Fibroblast of lung (primary cell): ENCODE data around the gene TENT4A. TPM values are rescaled to one million over a fixed set of nuclear protein-coding genes. Genes with fewer than 3 reads are reported as not detected.
A peak's percentile ranks its signal among the peaks of the same experiment; 100 is the strongest.

ENCODE experiments used
- DNase-seq, 2 donors: peaks; one replicate each; pipeline versions ENCODE4 v3.0.0 to v3.0.0-alpha.2; 2010; ENCODE audit warnings: low read depth in 2 of 2
- H2AFZ ChIP-seq: 2 replicates; pipeline ENCODE4 v1.5.1; 2012; ENCODE audit warnings: low read length, control low read depth, inconsistent platforms
- H3K27ac ChIP-seq: 2 replicates; pipeline ENCODE4 v1.5.1; 2011; ENCODE audit warnings: low read length, control low read depth; ENCODE audit not compliant: insufficient read depth
- H3K27me3 ChIP-seq: 2 replicates; pipeline ENCODE4 v1.5.1; 2011; ENCODE audit warnings: mild to moderate bottlenecking, low read length; ENCODE audit not compliant: control insufficient read depth, insufficient read depth
- H3K36me3 ChIP-seq: 2 replicates; pipeline ENCODE4 v1.5.1; 2011; ENCODE audit warnings: low read length; ENCODE audit not compliant: control insufficient read depth, insufficient read depth
- H3K4me1 ChIP-seq: 2 replicates; pipeline ENCODE4 v1.5.1; 2011; ENCODE audit warnings: low read length; ENCODE audit not compliant: control insufficient read depth, insufficient read depth; ENCODE audit errors: extremely low read depth
- H3K4me2 ChIP-seq: 2 replicates; pipeline ENCODE4 v1.5.1; 2011; ENCODE audit warnings: low read length, control low read depth; ENCODE audit not compliant: insufficient read depth; ENCODE audit errors: extremely low read depth
- H3K4me3 ChIP-seq, 4 experiments: fragments of 200-600 bp in 1 of 4; sonication (generic) in 1 of 4; replicated peaks in 1 of 4; 2 replicates each; pipeline ENCODE4 v1.5.1; 2011 to 2016; ENCODE audit warnings: low read length in 4 of 4, low read depth in 3 of 4, mild to moderate bottlenecking in 3 of 4, control low read depth in 2 of 4, inconsistent platforms in 1 of 4, mixed read lengths in 1 of 4; ENCODE audit not compliant: insufficient read depth in 1 of 4; ENCODE audit errors: control extremely low read depth in 1 of 4
- H3K79me2 ChIP-seq: 2 replicates; pipeline ENCODE4 v1.5.1; 2012; ENCODE audit warnings: mild to moderate bottlenecking, low read length, inconsistent platforms; ENCODE audit not compliant: control insufficient read depth, insufficient read depth
- H3K9ac ChIP-seq: 2 replicates; pipeline ENCODE4 v1.5.1; 2011; ENCODE audit warnings: mild to moderate bottlenecking, low read length, control low read depth; ENCODE audit not compliant: insufficient read depth
- H3K9me3 ChIP-seq: 2 replicates; pipeline ENCODE4 v1.5.1; 2012; ENCODE audit warnings: low read depth, low read length; ENCODE audit not compliant: control insufficient read depth, insufficient read depth
- H4K20me1 ChIP-seq: 2 replicates; pipeline ENCODE4 v1.5.1; 2011; ENCODE audit warnings: low read length; ENCODE audit not compliant: control insufficient read depth, insufficient read depth; ENCODE audit errors: extremely low read depth
- EZH2 ChIP-seq: IDR thresholded peaks from 2 replicates; pipeline ENCODE4 v1.5.1; 2012; ENCODE audit warnings: low read length, control low read depth, mild to moderate bottlenecking; ENCODE audit errors: missing control alignments
- polyA plus RNA-seq, 2 donors: library from polyadenylated mRNA; depleted of rRNA in 1 of 2; stranded (reverse) in 1 of 2; unstranded in 1 of 2; fragments of >200 nt; gene quantifications; 2 replicates each; pipeline ENCODE4 v1.2.1, GENCODE V29; 2011 to 2012; ENCODE audit warnings: missing spikeins in 1 of 2
- total RNA-seq: library from RNA; depleted of rRNA; stranded (reverse); fragments of >200 nt; gene quantifications from 2 replicates; pipeline ENCODE4 v1.2.1, GENCODE V29; 2014
- TF ChIP-seq, protein P1 (sequence below), 2 donors: IDR thresholded peaks in 1 of 2; conservative IDR thresholded peaks in 1 of 2; 1 replicate in 1 of 2; 2 replicates in 1 of 2; pipeline ENCODE4 v1.5.1; 2011 to 2012; ENCODE audit warnings: low read length in 2 of 2, control low read depth in 1 of 2, inconsistent platforms in 1 of 2, low read depth in 1 of 2, mild to moderate bottlenecking in 1 of 2

TENT4A gene
- total and polyA plus RNA-seq, 2 donors (not counting 1 experiment from before 2014, with no cell fraction given): 3.1 to 10.4 TPM

DNA sequence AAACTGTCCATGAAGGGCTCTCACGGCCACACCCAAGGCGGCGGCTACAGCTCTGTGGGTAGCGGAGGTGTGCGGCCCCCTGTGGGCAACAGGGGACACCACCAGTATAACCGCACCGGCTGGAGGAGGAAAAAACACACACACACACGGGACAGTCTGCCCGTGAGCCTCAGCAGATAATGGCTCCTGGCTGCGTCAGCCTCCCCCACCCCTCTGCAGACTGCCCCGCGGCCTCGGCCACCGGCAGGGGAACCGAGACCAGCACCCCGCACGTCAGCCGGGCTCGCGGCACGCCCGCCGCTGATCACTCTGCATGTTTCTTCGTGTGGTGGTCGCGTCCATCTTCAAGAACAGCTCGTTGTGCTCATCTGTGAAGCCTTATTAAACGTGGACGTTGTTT, 41.5 kb downstream of the TENT4A start:
- Histone ChIP-seq H3K27ac (no peak overlapping the region), H3K9ac (no peak overlapping the region), H3K4me2 (no peak overlapping the region), H3K79me2 (peaks cover 1% of the 10 kb centered on the region), H3K4me3 (no peak overlapping the region), H3K4me1 (no peaks in the 10 kb centered on the region), H3K27me3 (no peaks in the 10 kb centered on the region), H4K20me1 (no peaks in the 10 kb centered on the region), H3K36me3 (peaks cover 36% of the 10 kb centered on the region), H2AFZ (no peak overlapping the region), H3K9me3 (no peaks in the 10 kb centered on the region)
- DNase-seq: no peak
- TF ChIP-seq, protein P1, sequence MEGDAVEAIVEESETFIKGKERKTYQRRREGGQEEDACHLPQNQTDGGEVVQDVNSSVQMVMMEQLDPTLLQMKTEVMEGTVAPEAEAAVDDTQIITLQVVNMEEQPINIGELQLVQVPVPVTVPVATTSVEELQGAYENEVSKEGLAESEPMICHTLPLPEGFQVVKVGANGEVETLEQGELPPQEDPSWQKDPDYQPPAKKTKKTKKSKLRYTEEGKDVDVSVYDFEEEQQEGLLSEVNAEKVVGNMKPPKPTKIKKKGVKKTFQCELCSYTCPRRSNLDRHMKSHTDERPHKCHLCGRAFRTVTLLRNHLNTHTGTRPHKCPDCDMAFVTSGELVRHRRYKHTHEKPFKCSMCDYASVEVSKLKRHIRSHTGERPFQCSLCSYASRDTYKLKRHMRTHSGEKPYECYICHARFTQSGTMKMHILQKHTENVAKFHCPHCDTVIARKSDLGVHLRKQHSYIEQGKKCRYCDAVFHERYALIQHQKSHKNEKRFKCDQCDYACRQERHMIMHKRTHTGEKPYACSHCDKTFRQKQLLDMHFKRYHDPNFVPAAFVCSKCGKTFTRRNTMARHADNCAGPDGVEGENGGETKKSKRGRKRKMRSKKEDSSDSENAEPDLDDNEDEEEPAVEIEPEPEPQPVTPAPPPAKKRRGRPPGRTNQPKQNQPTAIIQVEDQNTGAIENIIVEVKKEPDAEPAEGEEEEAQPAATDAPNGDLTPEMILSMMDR (conservative IDR thresholded peaks at IDR 0.05 in 1 of 2, IDR thresholded peaks at IDR 0.05 in 1 of 2; ENCODE audit: low read depth in 1 of 2, low read length in 2 of 2): no peak
- TF ChIP-seq EZH2: no peak

DNA sequence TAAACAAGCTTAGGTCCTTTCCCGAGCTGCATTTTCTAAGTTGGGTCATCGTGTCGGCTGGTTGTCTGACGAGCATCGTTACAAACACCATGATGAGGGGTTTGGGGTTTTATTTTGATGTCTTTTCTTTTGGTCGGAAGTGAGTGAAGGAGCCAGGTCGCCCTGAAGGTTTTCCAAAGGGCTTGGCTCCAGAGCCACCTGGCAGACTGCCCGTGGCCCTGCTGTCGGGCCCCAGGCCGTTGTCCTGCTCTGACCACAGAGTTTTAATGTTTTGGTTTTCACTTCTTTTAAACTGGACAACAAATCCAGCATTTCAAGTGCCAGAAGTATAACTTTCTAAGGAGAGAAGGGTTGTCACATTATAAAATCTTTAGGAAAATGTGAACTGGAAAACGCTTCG, 42.3 kb downstream of the TENT4A start:
- no peaks in the 10 kb centered on the region for H3K4me1 ChIP-seq
- no peaks in the 10 kb centered on the region for H3K9me3 ChIP-seq
- no peaks in the 10 kb centered on the region for H3K79me2 ChIP-seq
- no peak overlapping the region for H3K4me3 ChIP-seq
- H3K4me2 ChIP-seq: peak overlapping the region; percentile 25
- no peak for DNase-seq
- no peaks in the 10 kb centered on the region for H4K20me1 ChIP-seq
- no peak for TF ChIP-seq EZH2
- TF ChIP-seq, protein P1 (conservative IDR thresholded peaks at IDR 0.05 in 1 of 2, IDR thresholded peaks at IDR 0.05 in 1 of 2; ENCODE audit: low read depth in 1 of 2, low read length in 2 of 2): no peak
- H3K9ac ChIP-seq: no peak overlapping the region
- H2AFZ ChIP-seq: no peak overlapping the region
- peaks cover 35% of the 10 kb centered on the region for H3K36me3 ChIP-seq
- H3K27me3 ChIP-seq: no peaks in the 10 kb centered on the region
- no peak overlapping the region for H3K27ac ChIP-seq

DNA sequence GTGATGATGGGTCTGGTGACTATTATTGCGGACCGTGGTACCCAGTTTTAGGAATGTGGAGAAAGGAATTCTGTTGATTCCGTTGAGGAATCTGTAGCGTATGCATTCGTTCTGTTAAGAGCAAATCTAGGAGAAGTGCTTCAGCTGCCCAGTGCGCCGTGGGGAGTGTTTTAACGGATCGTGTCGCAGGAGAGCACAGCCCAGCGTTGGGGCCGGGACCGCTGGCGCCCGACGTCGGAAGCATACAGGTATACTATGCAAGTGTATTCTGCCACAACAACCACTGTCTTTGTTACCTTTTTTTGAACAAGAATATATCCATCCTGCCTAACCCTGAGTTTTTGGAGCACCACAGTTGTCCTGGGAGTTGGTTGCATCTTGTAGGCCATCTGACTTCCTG, 42.7 kb downstream of the TENT4A start:
- TF ChIP-seq EZH2: no peak
- TF ChIP-seq, protein P1 (conservative IDR thresholded peaks at IDR 0.05 in 1 of 2, IDR thresholded peaks at IDR 0.05 in 1 of 2; ENCODE audit: low read depth in 1 of 2, low read length in 2 of 2): no peak
- Histone ChIP-seq H3K36me3 (peaks cover 34% of the 10 kb centered on the region), H3K4me3 (no peak overlapping the region), H3K27me3 (no peaks in the 10 kb centered on the region), H3K4me2 (no peak overlapping the region), H3K9ac (no peak overlapping the region), H2AFZ (no peak overlapping the region), H4K20me1 (no peaks in the 10 kb centered on the region), H3K27ac (no peak overlapping the region), H3K4me1 (no peaks in the 10 kb centered on the region), H3K79me2 (no peaks in the 10 kb centered on the region), H3K9me3 (no peaks in the 10 kb centered on the region)
- no peak for DNase-seq
